ENCODE measurements around the gene RFPL1.

DNA sequence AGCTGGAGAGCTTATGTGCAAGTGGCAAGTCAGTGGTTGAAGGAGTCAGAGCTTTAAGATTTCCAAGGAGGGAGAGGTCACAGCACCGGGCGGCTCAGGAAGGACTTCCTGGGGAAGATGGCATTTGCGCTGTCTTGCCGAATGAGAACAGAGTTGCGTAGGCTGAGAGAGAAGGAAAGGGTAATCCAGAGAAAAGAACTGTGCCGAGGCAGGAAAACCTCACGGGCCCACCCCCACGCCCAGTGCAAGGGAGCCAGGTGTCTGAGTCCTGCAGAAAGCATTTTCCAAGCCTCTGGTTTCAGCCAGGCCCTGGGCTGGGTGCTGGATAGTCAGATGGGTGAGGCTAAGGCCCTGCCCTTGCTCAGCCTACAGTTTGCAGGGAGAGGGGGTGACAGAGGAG, 46.8 kb upstream of the RFPL1 start:
- TF ChIP-seq, protein P1, sequence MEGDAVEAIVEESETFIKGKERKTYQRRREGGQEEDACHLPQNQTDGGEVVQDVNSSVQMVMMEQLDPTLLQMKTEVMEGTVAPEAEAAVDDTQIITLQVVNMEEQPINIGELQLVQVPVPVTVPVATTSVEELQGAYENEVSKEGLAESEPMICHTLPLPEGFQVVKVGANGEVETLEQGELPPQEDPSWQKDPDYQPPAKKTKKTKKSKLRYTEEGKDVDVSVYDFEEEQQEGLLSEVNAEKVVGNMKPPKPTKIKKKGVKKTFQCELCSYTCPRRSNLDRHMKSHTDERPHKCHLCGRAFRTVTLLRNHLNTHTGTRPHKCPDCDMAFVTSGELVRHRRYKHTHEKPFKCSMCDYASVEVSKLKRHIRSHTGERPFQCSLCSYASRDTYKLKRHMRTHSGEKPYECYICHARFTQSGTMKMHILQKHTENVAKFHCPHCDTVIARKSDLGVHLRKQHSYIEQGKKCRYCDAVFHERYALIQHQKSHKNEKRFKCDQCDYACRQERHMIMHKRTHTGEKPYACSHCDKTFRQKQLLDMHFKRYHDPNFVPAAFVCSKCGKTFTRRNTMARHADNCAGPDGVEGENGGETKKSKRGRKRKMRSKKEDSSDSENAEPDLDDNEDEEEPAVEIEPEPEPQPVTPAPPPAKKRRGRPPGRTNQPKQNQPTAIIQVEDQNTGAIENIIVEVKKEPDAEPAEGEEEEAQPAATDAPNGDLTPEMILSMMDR (IDR thresholded peaks at IDR 0.05) = no peak
- TF ChIP-seq POLR2A (IDR thresholded peaks at IDR 0.05) = no peak

All from gastroesophageal sphincter (tissue), 3 donors.